Naive thymus-derived CD4-positive, alpha-beta T cell (primary cell): ENCODE measurements around the gene RBM34. TPM values are rescaled to one million over a fixed set of nuclear protein-coding genes. Genes with fewer than 3 reads are reported as not detected.
"Not testable (repeated sequence)": the region's sequence is repeated elsewhere in the genome, so short reads cannot be mapped to it uniquely, and the experiment has no call there.

Source experiments
- ATAC-seq: fragments of 150-1000 bp; cut with Tn5 transposase; 2 replicates; pipeline ENCODE4 v1.10.0; 2021; ENCODE audit warnings: mild to moderate bottlenecking, moderate library complexity
- CTCF ChIA-PET: fragments of 350-600 bp; sonication (Branson Sonifier 250); formaldehyde crosslinking; loops from one replicate; lab custom pipeline; 2021; ENCODE audit warnings: antibody characterized with exemption; lab: Charles Lee
- POLR2A ChIA-PET: fragments of 350-600 bp; sonication (Branson Sonifier 250); formaldehyde crosslinking; loops from one replicate; lab custom pipeline; 2021; ENCODE audit warnings: antibody characterized with exemption, inconsistent platforms; lab: Charles Lee
- DNase-seq, 9 donors: peaks; one replicate each; pipeline versions ENCODE4 v3.0.0 to v3.0.0-alpha.2; 2020 to 2022; ENCODE audit warnings: mixed read lengths in 1 of 9
- H3K27ac ChIP-seq: one replicate; pipeline ENCODE4 v1.7.0; 2013; ENCODE audit warnings: mild to moderate bottlenecking, low read depth, low read length, moderate library complexity
- H3K27me3 ChIP-seq, 2 donors: one replicate each; pipeline ENCODE4 v1.7.0; 2013; ENCODE audit warnings: low read length in 2 of 2, mild to moderate bottlenecking in 2 of 2, moderate library complexity in 2 of 2; ENCODE audit not compliant: control insufficient read depth in 2 of 2, insufficient read depth in 2 of 2
- H3K36me3 ChIP-seq, 3 experiments: 1 replicate in 2 of 3; 2 replicates in 1 of 3; pipeline ENCODE4 v1.7.0; 2013; ENCODE audit warnings: low read length in 3 of 3, mild to moderate bottlenecking in 3 of 3, moderate library complexity in 1 of 3; ENCODE audit not compliant: insufficient read depth in 3 of 3, control insufficient read depth in 2 of 3
- H3K4me1 ChIP-seq, 2 donors: one replicate each; pipeline ENCODE4 v1.7.0; 2013; ENCODE audit warnings: low read length in 2 of 2, mild to moderate bottlenecking in 2 of 2, moderate library complexity in 1 of 2; ENCODE audit not compliant: control insufficient read depth in 2 of 2, insufficient read depth in 2 of 2
- H3K4me3 ChIP-seq: 2 replicates; pipeline ENCODE4 v1.7.0; 2013; ENCODE audit warnings: mild to moderate bottlenecking, low read length
- H3K9me3 ChIP-seq, 3 experiments: 1 replicate in 2 of 3; 2 replicates in 1 of 3; pipeline ENCODE4 v1.7.0; 2013; ENCODE audit warnings: low read length in 3 of 3; ENCODE audit not compliant: control insufficient read depth in 2 of 3
- H3K27ac Mint-ChIP-seq, 9 donors: one replicate each; pipeline ENCODE4 v1.8.0; 2020 to 2022; ENCODE audit warnings: mixed read lengths in 9 of 9, mild to moderate bottlenecking in 8 of 9, moderate library complexity in 5 of 9, inconsistent platforms in 2 of 9
- H3K27me3 Mint-ChIP-seq, 5 donors: one replicate each; pipeline ENCODE4 v1.8.0; 2021 to 2022; ENCODE audit warnings: mixed read lengths in 5 of 5, mild to moderate bottlenecking in 1 of 5
- H3K36me3 Mint-ChIP-seq, 5 donors: one replicate each; pipeline ENCODE4 v1.8.0; 2020 to 2022; ENCODE audit warnings: mixed read lengths in 5 of 5, mild to moderate bottlenecking in 3 of 5, inconsistent platforms in 1 of 5
- H3K4me1 Mint-ChIP-seq, 7 donors: one replicate each; pipeline ENCODE4 v1.8.0; 2020 to 2022; ENCODE audit warnings: mixed read lengths in 7 of 7, mild to moderate bottlenecking in 3 of 7, inconsistent platforms in 1 of 7
- H3K4me3 Mint-ChIP-seq, 10 donors: one replicate each; pipeline ENCODE4 v1.8.0; 2020 to 2022; ENCODE audit warnings: mild to moderate bottlenecking in 10 of 10, mixed read lengths in 10 of 10, moderate library complexity in 6 of 10, inconsistent platforms in 2 of 10
- H3K9me3 Mint-ChIP-seq, 11 donors: one replicate each; pipeline ENCODE4 v1.8.0; 2020 to 2022; ENCODE audit warnings: mixed read lengths in 11 of 11, mild to moderate bottlenecking in 4 of 11, inconsistent platforms in 1 of 11, moderate library complexity in 1 of 11
- intact Hi-C, 2 donors: fragments of 100-400 bp; cut with micrococcal nuclease; formaldehyde crosslinking; loops; one replicate each; pipeline ENCODE4 v1.15.1; 2023
- polyA plus RNA-seq, 2 donors: library from polyadenylated mRNA; unstranded; fragments of 300-500 nt; fragmentation: Illumina TruSeq; gene quantifications; one replicate each; pipeline ENCODE4 v1.2.3, GENCODE V29; 2021
- total RNA-seq, 6 experiments: library from RNA in 5 of 6; stranded (reverse) in 5 of 6; gene quantifications; 1 replicate in 5 of 6; 2 replicates in 1 of 6; pipeline ENCODE4 v1.2.3 and lab custom pipeline; 2021 to 2026

RBM34 gene
- total and polyA plus RNA-seq, 7 experiments from 2014 or later: 65.0 to 171 (median 129) TPM

- H3K9me3 Mint-ChIP-seq, H3K27me3 Mint-ChIP-seq, H3K9me3 ChIP-seq, H3K36me3 Mint-ChIP-seq, H3K4me3 Mint-ChIP-seq, H3K27ac Mint-ChIP-seq, ATAC-seq, H3K4me1 ChIP-seq, H3K36me3 ChIP-seq, H3K27ac ChIP-seq, H3K27me3 ChIP-seq, H3K4me3 ChIP-seq: not testable (repeated sequence)
- DNase-seq: peak in 1 of 9 donors; percentile 13
- ChIA-PET CTCF (interaction anchor here (0.6 to 1.4 kb wide), 3 partner anchors 8 to 123 kb away, joined by 3 to 5 read pairs (median 4); no protein-coding TSS in a partner anchor), POLR2A (interaction anchor here (1.1 kb wide), 1 partner anchor 486 kb away, joined by 6 read pairs; no protein-coding TSS in a partner anchor)
- H3K4me1 Mint-ChIP-seq: peaks cover 8 to 19% (median 16%) of the 10 kb centered on the region in 7 donors
- intact Hi-C loops: loop anchor here in 1 of 2 donors (5.0 kb wide), 1 partner anchor 875 kb away; no protein-coding TSS in a partner anchor
Observed at GRCh38 chr1:235097501-235097900, 63.5 kb downstream of the RBM34 start.

GRCh38 chr1:235095938-235096562, 65.0 kb downstream of the RBM34 start:
- Histone ChIP-seq H3K27ac (no peak overlapping the region), H3K9me3 (no peaks in the 10 kb centered on the region), H3K27me3 (no peaks in the 10 kb centered on the region), H3K4me3 (no peak overlapping the region), H3K36me3 (no peaks in the 10 kb centered on the region), H3K4me1 (peaks cover 0 to 3% of the 10 kb centered on the region in 2 donors)
- ATAC-seq (no peak), DNase-seq (no peak)
- Mint-ChIP-seq H3K36me3 (no peaks in the 10 kb centered on the region), H3K27ac (no peak overlapping the region), H3K27me3 (peaks cover 0 to 4% (median 0%) of the 10 kb centered on the region in 5 donors), H3K9me3 (no peaks in the 10 kb centered on the region), H3K4me1 (peaks cover 7 to 9% (median 8%) of the 10 kb centered on the region in 7 donors), H3K4me3 (no peak overlapping the region)
- ChIA-PET CTCF (interaction anchor here (0.7 to 1.0 kb wide), 3 partner anchors 10 to 327 kb away, joined by 3 to 4 read pairs (median 3); no protein-coding TSS in a partner anchor), POLR2A (no interaction called here)
- intact Hi-C loops: loop anchor here in 1 of 2 donors (5.0 kb wide), 1 partner anchor 876 kb away; no protein-coding TSS in a partner anchor

- ChIA-PET CTCF (interaction anchor here (0.6 to 2.1 kb wide), 12 partner anchors 10 to 613 kb away, joined by 3 to 9 read pairs (median 3); no protein-coding TSS in a partner anchor), POLR2A (interaction anchor here (0.8 kb wide), 1 partner anchor 16 kb away, joined by 4 read pairs; no protein-coding TSS in a partner anchor)
- Mint-ChIP-seq H3K36me3 (no peaks in the 10 kb centered on the region), H3K27me3 (peaks cover 0 to 6% (median 0%) of the 10 kb centered on the region in 5 donors), H3K4me1 (peaks cover 6 to 14% (median 7%) of the 10 kb centered on the region in 7 donors), H3K27ac (peak overlapping the region in 3 of 9 donors; percentile 49 to 88 (median 50)), H3K9me3 (no peaks in the 10 kb centered on the region), H3K4me3 (peak overlapping the region in 1 of 10 donors; percentile 41)
- no peak overlapping the region for H3K4me3 ChIP-seq
- no peak overlapping the region for H3K27ac ChIP-seq
- H3K9me3 ChIP-seq: no peaks in the 10 kb centered on the region
- DNase-seq: peak; percentile 67 to 89 (median 80)
- no peaks in the 10 kb centered on the region for H3K27me3 ChIP-seq
- H3K36me3 ChIP-seq: no peaks in the 10 kb centered on the region
- H3K4me1 ChIP-seq: peaks cover 0 to 3% of the 10 kb centered on the region in 2 donors
- intact Hi-C loops: loop anchor here (1.0 to 5.0 kb wide), 5 partner anchors 10 to 878 kb away; no protein-coding TSS in a partner anchor
- peak; percentile 97 for ATAC-seq
Observed at GRCh38 chr1:235093696-235094592, 67.1 kb downstream of the RBM34 start.

DNA sequence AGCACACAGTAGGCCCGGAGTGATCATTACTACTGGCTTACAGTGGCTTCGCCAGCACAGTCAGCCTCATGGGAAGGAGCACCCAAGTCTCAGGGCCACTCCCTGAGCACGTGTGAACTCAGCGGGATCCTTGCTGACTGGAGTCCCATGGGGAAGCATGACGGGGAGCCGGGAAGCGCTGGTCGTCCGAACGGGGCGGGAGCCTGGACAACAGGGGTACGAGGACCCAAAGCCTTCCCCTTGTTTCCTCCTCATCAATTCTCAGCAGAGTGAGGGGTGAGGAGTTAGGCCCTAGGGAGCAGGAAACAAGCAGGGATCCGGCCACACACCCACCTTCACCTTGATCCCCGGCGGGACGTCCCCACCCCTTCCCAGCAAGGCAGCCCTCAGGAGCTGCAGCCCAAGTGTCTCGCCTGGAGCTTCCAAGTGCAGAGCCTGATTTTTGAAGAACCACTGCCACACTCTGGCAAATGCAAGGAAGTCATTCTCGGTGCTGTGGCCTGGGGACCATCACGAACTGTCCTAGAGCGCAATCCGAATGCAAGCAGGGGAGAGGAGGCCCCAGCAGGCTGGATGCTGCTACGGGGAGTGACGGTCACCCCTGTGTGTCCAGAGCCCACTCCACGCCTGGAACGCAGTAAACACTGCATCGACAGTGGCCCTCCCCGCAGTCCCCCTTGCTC, 67.9 kb downstream of the RBM34 start:
- Histone ChIP-seq H3K4me1 (peaks cover 0 to 3% of the 10 kb centered on the region in 2 donors), H3K27me3 (no peaks in the 10 kb centered on the region), H3K4me3 (no peak overlapping the region), H3K9me3 (no peaks in the 10 kb centered on the region), H3K36me3 (no peaks in the 10 kb centered on the region), H3K27ac (no peak overlapping the region)
- H3K9me3 Mint-ChIP-seq: no peaks in the 10 kb centered on the region
- DNase-seq (no peak), ATAC-seq (peak; percentile 21)
- H3K27ac Mint-ChIP-seq: peak overlapping the region in 1 of 9 donors; percentile 50
- no peaks in the 10 kb centered on the region for H3K36me3 Mint-ChIP-seq
- ChIA-PET POLR2A (no interaction called here), CTCF (interaction anchor here (0.6 to 2.1 kb wide), 5 partner anchors 9 to 324 kb away, joined by 3 to 9 read pairs (median 3); no protein-coding TSS in a partner anchor)
- H3K4me3 Mint-ChIP-seq: no peak overlapping the region
- H3K4me1 Mint-ChIP-seq: peaks cover 6 to 14% (median 7%) of the 10 kb centered on the region in 7 donors
- H3K27me3 Mint-ChIP-seq: peaks cover 0 to 6% (median 0%) of the 10 kb centered on the region in 5 donors
- intact Hi-C loops: loop anchor here (1.0 to 5.0 kb wide), 3 partner anchors 324 to 879 kb away; no protein-coding TSS in a partner anchor

GRCh38 chr1:235092415-235092814, 68.6 kb downstream of the RBM34 start:
- CTCF ChIA-PET: interaction anchor here (0.7 to 1.3 kb wide), 3 partner anchors 9 to 324 kb away, joined by 3 to 5 read pairs (median 4); no protein-coding TSS in a partner anchor
- H3K36me3 Mint-ChIP-seq, H3K9me3 ChIP-seq, H3K4me3 ChIP-seq, POLR2A ChIA-PET, H3K36me3 ChIP-seq, H3K27me3 ChIP-seq, ATAC-seq, H3K27ac ChIP-seq, H3K9me3 Mint-ChIP-seq, H3K27ac Mint-ChIP-seq, H3K4me1 ChIP-seq, H3K4me3 Mint-ChIP-seq, DNase-seq, H3K27me3 Mint-ChIP-seq: not testable (repeated sequence)
- intact Hi-C loops: loop anchor here (2.0 to 5.0 kb wide), 2 partner anchors 690 to 880 kb away; no protein-coding TSS in a partner anchor
- peaks cover 6 to 14% (median 7%) of the 10 kb centered on the region in 7 donors for H3K4me1 Mint-ChIP-seq

DNA sequence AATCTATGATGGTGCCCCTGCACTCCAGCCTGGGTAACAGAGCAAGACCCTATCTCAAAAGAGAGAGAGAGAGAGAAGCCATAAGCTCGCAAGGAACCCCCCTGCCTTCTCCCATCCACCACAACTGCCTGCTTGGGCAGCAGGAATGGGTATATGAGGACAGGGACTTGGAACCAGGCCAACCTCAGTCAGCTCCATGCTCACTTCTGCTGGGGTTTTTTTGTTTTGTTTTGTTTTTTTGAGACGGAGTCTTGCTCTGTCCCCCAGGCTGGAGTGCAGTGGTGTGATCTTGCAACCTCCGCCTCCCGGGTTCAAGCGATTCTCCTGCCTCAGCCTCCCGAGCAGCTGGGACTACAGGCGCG, 69.0 kb downstream of the RBM34 start:
- H3K36me3 ChIP-seq, H3K27me3 Mint-ChIP-seq, POLR2A ChIA-PET, H3K27me3 ChIP-seq, H3K9me3 Mint-ChIP-seq, H3K36me3 Mint-ChIP-seq, DNase-seq, H3K27ac ChIP-seq, H3K9me3 ChIP-seq, H3K4me1 ChIP-seq, ATAC-seq, H3K27ac Mint-ChIP-seq, H3K4me3 Mint-ChIP-seq, H3K4me3 ChIP-seq: not testable (repeated sequence)
- CTCF ChIA-PET: interaction anchor here (0.7 to 1.3 kb wide), 3 partner anchors 8 to 325 kb away, joined by 3 to 5 read pairs (median 4); no protein-coding TSS in a partner anchor
- intact Hi-C loops: loop anchor here (2.0 to 5.0 kb wide), 2 partner anchors 691 to 880 kb away; no protein-coding TSS in a partner anchor
- H3K4me1 Mint-ChIP-seq: peaks cover 6 to 14% (median 7%) of the 10 kb centered on the region in 7 donors
